Fibroblast of lung (primary cell): ENCODE results near the gene KCNK5.

Experiments
- EZH2 ChIP-seq: IDR thresholded peaks from 2 replicates; pipeline ENCODE4 v1.5.1; 2012; ENCODE audit warnings: low read length, control low read depth, mild to moderate bottlenecking; ENCODE audit errors: missing control alignments
- TF ChIP-seq, protein P1 (sequence below), 2 donors: IDR thresholded peaks in 1 of 2; conservative IDR thresholded peaks in 1 of 2; 1 replicate in 1 of 2; 2 replicates in 1 of 2; pipeline ENCODE4 v1.5.1; 2011 to 2012; ENCODE audit warnings: low read length in 2 of 2, control low read depth in 1 of 2, inconsistent platforms in 1 of 2, low read depth in 1 of 2, mild to moderate bottlenecking in 1 of 2

DNA sequence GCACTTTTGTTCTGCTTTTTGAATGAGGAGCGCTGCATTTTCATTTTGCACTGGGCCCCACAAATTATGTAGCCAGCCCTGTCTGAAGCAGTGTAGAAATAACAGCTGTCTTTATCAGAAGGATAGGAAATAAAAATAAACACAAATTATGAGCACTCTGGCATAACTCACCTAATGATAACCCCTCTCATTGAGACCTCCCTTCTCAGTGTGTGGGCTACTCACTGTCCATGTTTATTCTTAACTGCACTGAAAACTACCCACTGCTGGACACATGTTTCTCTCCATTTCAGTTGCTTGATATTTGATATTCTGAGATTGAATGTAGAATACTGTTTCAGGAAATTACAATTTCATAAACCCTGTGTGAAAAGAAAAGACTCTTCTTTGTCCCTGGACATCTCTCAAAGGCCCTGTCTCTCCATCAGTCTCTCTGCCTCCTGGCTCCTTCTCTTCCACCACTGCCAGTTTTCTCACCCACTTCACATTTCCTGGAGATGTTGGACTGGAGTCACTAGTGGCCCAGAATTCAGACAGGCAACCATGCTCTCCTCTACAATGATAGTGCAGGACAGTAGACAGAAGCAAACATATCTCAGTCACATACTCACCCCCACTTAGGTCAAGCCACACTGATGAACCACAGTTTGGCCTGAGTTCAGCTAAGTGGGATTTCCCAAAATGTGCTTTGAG, 84.6 kb downstream of the KCNK5 start:
- TF ChIP-seq, protein P1, sequence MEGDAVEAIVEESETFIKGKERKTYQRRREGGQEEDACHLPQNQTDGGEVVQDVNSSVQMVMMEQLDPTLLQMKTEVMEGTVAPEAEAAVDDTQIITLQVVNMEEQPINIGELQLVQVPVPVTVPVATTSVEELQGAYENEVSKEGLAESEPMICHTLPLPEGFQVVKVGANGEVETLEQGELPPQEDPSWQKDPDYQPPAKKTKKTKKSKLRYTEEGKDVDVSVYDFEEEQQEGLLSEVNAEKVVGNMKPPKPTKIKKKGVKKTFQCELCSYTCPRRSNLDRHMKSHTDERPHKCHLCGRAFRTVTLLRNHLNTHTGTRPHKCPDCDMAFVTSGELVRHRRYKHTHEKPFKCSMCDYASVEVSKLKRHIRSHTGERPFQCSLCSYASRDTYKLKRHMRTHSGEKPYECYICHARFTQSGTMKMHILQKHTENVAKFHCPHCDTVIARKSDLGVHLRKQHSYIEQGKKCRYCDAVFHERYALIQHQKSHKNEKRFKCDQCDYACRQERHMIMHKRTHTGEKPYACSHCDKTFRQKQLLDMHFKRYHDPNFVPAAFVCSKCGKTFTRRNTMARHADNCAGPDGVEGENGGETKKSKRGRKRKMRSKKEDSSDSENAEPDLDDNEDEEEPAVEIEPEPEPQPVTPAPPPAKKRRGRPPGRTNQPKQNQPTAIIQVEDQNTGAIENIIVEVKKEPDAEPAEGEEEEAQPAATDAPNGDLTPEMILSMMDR (conservative IDR thresholded peaks at IDR 0.05 in 1 of 2, IDR thresholded peaks at IDR 0.05 in 1 of 2; ENCODE audit: low read depth in 1 of 2, low read length in 2 of 2), result no peak
- TF ChIP-seq EZH2, result no peak
